Natural killer cell (primary cell): ENCODE measurements around the gene MOCS2. TPM values are rescaled to one million over a fixed set of nuclear protein-coding genes. Genes with fewer than 3 reads are reported as not detected.

Experiments used
- ATAC-seq, 3 donors: fragments of 150-1000 bp in 2 of 3; fragments of 200-7000 bp in 1 of 3; cut with Tn5 transposase; 1 replicate in 1 of 3; 2 replicates in 2 of 3; pipeline ENCODE4 v1.10.0; 2021; ENCODE audit warnings: mild to moderate bottlenecking in 2 of 3, moderate library complexity in 2 of 3
- DNase-seq, 2 donors: peaks; one replicate each; pipeline versions ENCODE4 v3.0.0 to v3.0.0-alpha.2; 2013 to 2021; ENCODE audit warnings: mixed read lengths in 1 of 2
- H3K27ac ChIP-seq: one replicate; pipeline ENCODE4 v1.5.1; 2013; ENCODE audit warnings: mild to moderate bottlenecking, low read length
- H3K27me3 ChIP-seq: one replicate; pipeline ENCODE4 v1.6.1; 2013; ENCODE audit warnings: low read length; ENCODE audit not compliant: control insufficient read depth, insufficient read depth
- H3K36me3 ChIP-seq: one replicate; pipeline ENCODE4 v1.6.1; 2013; ENCODE audit warnings: low read length; ENCODE audit not compliant: control insufficient read depth, insufficient read depth
- H3K4me1 ChIP-seq: one replicate; pipeline ENCODE4 v1.6.1; 2013; ENCODE audit warnings: low read length; ENCODE audit not compliant: control insufficient read depth, insufficient read depth
- H3K4me3 ChIP-seq: one replicate; pipeline ENCODE4 v1.5.1; 2013; ENCODE audit warnings: low read length
- H3K9me3 ChIP-seq: one replicate; pipeline ENCODE4 v1.6.1; 2013; ENCODE audit warnings: low read length; ENCODE audit not compliant: control insufficient read depth, insufficient read depth
- H3K27ac Mint-ChIP-seq, 2 donors: one replicate each; pipeline ENCODE4 v1.8.0; 2022; ENCODE audit warnings: mild to moderate bottlenecking in 2 of 2, mixed read lengths in 2 of 2, moderate library complexity in 1 of 2
- H3K27me3 Mint-ChIP-seq, 2 donors: one replicate each; pipeline ENCODE4 v1.8.0; 2022; ENCODE audit warnings: low read depth in 2 of 2, mixed read lengths in 2 of 2
- H3K36me3 Mint-ChIP-seq: one replicate; pipeline ENCODE4 v1.8.0; 2022; ENCODE audit warnings: mixed read lengths
- H3K4me1 Mint-ChIP-seq, 2 donors: one replicate each; pipeline ENCODE4 v1.8.0; 2022; ENCODE audit warnings: mixed read lengths in 2 of 2
- H3K4me3 Mint-ChIP-seq: one replicate; pipeline ENCODE4 v1.8.0; 2022; ENCODE audit warnings: mild to moderate bottlenecking, moderate library complexity, mixed read lengths
- H3K9me3 Mint-ChIP-seq, 2 donors: one replicate each; pipeline ENCODE4 v1.8.0; 2022; ENCODE audit warnings: mixed read lengths in 2 of 2
- WGBS: methylation state at CpG from one replicate; pipeline ENCODE4 v1.1.7; 2013; ENCODE audit warnings: missing lambda C conversion rate; ENCODE audit not compliant: insufficient coverage; 5-methylcytosine and 5-hydroxymethylcytosine counted together
- intact Hi-C: fragments of 100-400 bp; cut with micrococcal nuclease; formaldehyde crosslinking; loops from one replicate; pipeline ENCODE4 v1.14.2; 2022
- total RNA-seq, 4 donors: library from RNA; stranded (reverse); fragments of 120-200 nt in 1 of 4; gene quantifications; one replicate each; pipeline versions ENCODE4 v1.2.3 to v1.2.4, GENCODE V29; 2013 to 2022
- TF ChIP-seq, protein P1 (sequence below): fragments of 200-600 bp; IDR thresholded peaks from one replicate; pipeline ENCODE4 v1.8.0; 2022; ENCODE audit warnings: antibody characterized with exemption

The MOCS2 gene
- total RNA-seq, 3 donors from 2014 or later (not counting 1 experiment from before 2014, with no cell fraction given), result 13.8 to 15.9 (median 14.7) TPM

DNA sequence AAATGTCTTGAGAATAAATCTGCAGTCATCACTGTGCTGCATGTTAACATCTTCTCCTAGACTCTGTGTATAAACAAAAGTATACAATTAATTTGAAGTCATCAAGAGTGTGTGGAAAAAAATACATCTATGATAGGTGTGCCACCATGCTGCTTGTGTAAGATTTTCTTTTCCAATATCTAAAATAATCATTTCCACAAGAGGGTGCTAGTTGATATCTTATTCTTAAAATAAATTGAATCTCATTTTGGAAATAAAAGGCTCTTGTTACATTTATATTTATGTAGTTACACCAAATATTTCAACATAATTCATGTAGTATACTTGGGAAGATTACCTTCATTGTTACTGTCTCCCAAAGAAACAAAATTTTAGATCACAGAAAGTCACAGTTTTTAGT, 14.1 kb upstream of the MOCS2 start:
- no peak for ATAC-seq
- no peak overlapping the region for H3K4me3 ChIP-seq
- H3K4me1 ChIP-seq, result no peaks in the 10 kb centered on the region
- no peaks in the 10 kb centered on the region for H3K9me3 ChIP-seq
- no peak overlapping the region for H3K4me3 Mint-ChIP-seq
- no peak overlapping the region for H3K27ac Mint-ChIP-seq
- DNase-seq, result no peak
- intact Hi-C loops, result no loop called here
- H3K36me3 Mint-ChIP-seq, result no peaks in the 10 kb centered on the region
- H3K27ac ChIP-seq, result no peak overlapping the region
- no peaks in the 10 kb centered on the region for H3K4me1 Mint-ChIP-seq
- H3K27me3 Mint-ChIP-seq, result peaks cover 9 to 15% of the 10 kb centered on the region in 2 donors
- no peaks in the 10 kb centered on the region for H3K9me3 Mint-ChIP-seq
- H3K36me3 ChIP-seq, result no peaks in the 10 kb centered on the region
- TF ChIP-seq, protein P1, sequence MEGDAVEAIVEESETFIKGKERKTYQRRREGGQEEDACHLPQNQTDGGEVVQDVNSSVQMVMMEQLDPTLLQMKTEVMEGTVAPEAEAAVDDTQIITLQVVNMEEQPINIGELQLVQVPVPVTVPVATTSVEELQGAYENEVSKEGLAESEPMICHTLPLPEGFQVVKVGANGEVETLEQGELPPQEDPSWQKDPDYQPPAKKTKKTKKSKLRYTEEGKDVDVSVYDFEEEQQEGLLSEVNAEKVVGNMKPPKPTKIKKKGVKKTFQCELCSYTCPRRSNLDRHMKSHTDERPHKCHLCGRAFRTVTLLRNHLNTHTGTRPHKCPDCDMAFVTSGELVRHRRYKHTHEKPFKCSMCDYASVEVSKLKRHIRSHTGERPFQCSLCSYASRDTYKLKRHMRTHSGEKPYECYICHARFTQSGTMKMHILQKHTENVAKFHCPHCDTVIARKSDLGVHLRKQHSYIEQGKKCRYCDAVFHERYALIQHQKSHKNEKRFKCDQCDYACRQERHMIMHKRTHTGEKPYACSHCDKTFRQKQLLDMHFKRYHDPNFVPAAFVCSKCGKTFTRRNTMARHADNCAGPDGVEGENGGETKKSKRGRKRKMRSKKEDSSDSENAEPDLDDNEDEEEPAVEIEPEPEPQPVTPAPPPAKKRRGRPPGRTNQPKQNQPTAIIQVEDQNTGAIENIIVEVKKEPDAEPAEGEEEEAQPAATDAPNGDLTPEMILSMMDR, result no peak
- H3K27me3 ChIP-seq, result no peaks in the 10 kb centered on the region

DNA sequence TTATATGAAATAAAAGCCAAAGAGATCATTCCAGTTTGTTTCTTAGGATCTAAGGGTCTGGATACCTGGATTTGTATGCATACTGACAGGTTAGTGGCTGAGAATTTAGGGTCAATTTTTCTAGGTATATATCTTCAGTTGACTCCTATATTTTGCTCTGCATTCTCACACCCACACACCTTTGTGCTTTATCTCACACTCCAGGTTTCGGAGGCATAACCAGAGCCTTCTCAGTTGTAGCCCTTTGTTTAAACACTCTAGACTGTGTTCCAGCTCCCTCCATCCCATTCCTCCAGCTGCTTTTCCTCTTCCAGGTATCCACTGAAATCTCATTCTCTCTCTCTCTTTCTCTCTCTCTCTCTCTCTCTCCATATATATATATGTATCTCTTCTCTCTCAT, 10.6 kb upstream of the MOCS2 start:
- Mint-ChIP-seq H3K4me1 (no peaks in the 10 kb centered on the region), H3K9me3 (no peaks in the 10 kb centered on the region), H3K4me3 (no peak overlapping the region), H3K27me3 (peaks cover 16 to 36% of the 10 kb centered on the region in 2 donors), H3K27ac (no peak overlapping the region), H3K36me3 (no peaks in the 10 kb centered on the region)
- no peak overlapping the region for H3K4me3 ChIP-seq
- TF ChIP-seq, protein P1, result no peak
- H3K4me1 ChIP-seq, result no peaks in the 10 kb centered on the region
- no peaks in the 10 kb centered on the region for H3K27me3 ChIP-seq
- no peak overlapping the region for H3K27ac ChIP-seq
- H3K36me3 ChIP-seq, result no peaks in the 10 kb centered on the region
- H3K9me3 ChIP-seq, result no peaks in the 10 kb centered on the region
- ATAC-seq (no peak), DNase-seq (no peak)
- 94% methylated on average over 1 of the region's 1 CpG for WGBS
- intact Hi-C loops, result no loop called here

DNA sequence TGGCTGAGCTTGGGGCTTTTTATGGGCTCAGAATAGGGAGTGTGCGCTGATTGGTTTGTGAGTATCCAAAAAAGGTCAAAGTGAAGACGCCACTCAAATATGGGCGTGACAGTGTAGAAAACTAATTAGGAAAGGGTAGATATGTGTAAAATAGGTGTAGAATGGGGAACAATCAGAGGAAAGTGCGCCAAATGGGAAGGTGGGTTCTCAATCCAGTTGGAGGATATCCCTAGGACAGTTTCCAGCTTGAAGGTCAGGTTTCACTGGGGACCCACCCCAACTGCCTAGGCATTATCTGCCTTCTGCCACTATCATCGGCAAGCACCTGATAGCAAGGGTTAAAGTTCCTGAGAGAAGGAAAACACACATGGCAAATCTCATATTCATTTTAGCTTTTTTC, 9.3 kb upstream of the MOCS2 start:
- no peaks in the 10 kb centered on the region for H3K9me3 Mint-ChIP-seq
- 93% methylated on average over 5 of the region's 5 CpGs for WGBS
- intact Hi-C loops, result no loop called here
- no peaks in the 10 kb centered on the region for H3K36me3 Mint-ChIP-seq
- no peak overlapping the region for H3K4me3 Mint-ChIP-seq
- peaks cover 16 to 36% of the 10 kb centered on the region in 2 donors for H3K27me3 Mint-ChIP-seq
- ATAC-seq (no peak), DNase-seq (no peak)
- H3K4me3 ChIP-seq, result no peak overlapping the region
- H3K4me1 ChIP-seq, result no peaks in the 10 kb centered on the region
- TF ChIP-seq, protein P1, result no peak
- H3K27ac ChIP-seq, result no peak overlapping the region
- H3K4me1 Mint-ChIP-seq, result no peaks in the 10 kb centered on the region
- no peaks in the 10 kb centered on the region for H3K27me3 ChIP-seq
- no peak overlapping the region for H3K27ac Mint-ChIP-seq
- no peaks in the 10 kb centered on the region for H3K9me3 ChIP-seq
- H3K36me3 ChIP-seq, result no peaks in the 10 kb centered on the region

DNA sequence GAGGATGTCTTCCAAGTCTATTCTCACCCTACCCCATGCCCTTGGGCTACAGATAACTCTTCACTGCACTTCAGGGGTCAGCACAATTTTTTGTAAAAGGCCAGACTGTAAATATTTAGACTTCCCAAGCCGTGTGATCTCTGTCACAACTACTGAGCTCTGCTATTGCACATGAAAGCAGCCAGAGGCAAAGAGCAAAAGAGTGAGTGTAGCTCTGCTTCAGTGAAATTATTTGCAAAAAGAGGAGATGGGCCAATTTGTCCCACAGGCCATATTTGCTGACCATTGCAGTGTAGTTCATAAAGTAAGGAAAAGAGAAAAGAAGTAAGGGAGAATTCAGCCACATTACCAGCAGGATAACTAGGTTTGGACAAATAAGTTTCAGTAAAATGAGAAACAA, 7.0 kb upstream of the MOCS2 start:
- Mint-ChIP-seq H3K36me3 (no peaks in the 10 kb centered on the region), H3K9me3 (no peaks in the 10 kb centered on the region), H3K27me3 (peaks cover 13 to 36% of the 10 kb centered on the region in 2 donors), H3K4me1 (no peaks in the 10 kb centered on the region), H3K27ac (no peak overlapping the region), H3K4me3 (no peak overlapping the region)
- Histone ChIP-seq H3K27me3 (no peaks in the 10 kb centered on the region), H3K27ac (no peak overlapping the region), H3K4me3 (no peak overlapping the region), H3K36me3 (no peaks in the 10 kb centered on the region), H3K9me3 (no peaks in the 10 kb centered on the region), H3K4me1 (no peaks in the 10 kb centered on the region)
- 67% methylated on average over 1 of the region's 1 CpG for WGBS
- TF ChIP-seq, protein P1, result no peak
- ATAC-seq, result no peak
- intact Hi-C loops, result no loop called here
- DNase-seq, result no peak
